ENCODE results near the gene FOSL1.
"Not testable (repeated sequence)": the region's sequence is repeated elsewhere in the genome, so short reads cannot be mapped to it uniquely, and the experiment has no call there.

The FOSL1 gene

GRCh38 chr11:65849771-65850216 is 50.4 kb downstream of the FOSL1 start:
- no peak for DNase-seq

DNA sequence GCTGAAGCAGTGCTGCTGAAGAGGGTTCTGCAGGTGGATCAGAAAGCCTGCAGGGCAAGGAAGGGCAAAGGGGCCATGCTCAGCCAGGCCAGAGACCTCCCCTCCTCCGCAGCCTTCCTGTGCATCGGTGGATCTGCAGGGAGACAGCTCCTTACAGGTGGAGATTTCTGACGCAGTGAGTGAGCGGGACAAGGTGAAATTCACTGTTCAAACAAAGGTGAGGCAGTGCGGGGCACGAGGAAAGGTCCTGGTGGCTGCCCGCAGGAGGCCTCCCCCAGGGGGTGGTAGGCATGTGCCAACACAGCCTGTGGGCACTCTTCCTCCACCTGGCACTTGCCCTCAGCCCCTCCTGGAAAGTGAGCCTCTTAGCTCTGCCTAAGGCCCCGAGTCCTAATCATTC is 50.8 kb downstream of the FOSL1 start:
- no peak for DNase-seq

GRCh38 chr11:65848693-65849092 is 51.5 kb downstream of the FOSL1 start:
- not testable (repeated sequence) for DNase-seq

DNA sequence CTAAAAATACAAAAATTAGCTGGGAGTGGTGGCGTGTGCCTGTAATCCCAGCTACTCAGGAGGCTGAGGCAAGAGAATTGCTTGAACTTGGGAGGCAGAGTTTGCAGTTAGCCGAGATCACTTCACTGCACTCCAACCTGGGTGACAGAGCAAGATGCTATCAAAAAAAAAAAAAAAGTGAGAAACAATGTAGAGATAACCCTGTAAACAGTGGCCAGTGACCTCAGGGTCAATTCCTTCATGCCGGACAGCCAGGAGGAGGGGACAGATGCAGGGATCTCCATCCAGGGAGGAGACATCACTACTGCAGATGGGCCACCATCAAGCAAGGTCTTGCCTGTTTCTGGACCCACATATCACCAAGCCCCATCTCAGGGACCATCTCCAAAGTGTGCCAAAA is 52.4 kb downstream of the FOSL1 start:
- no peak for DNase-seq

- no peak for DNase-seq
These were observed 55.8 kb downstream of the FOSL1 start for GRCh38 chr11:65844231-65844872.

DNA sequence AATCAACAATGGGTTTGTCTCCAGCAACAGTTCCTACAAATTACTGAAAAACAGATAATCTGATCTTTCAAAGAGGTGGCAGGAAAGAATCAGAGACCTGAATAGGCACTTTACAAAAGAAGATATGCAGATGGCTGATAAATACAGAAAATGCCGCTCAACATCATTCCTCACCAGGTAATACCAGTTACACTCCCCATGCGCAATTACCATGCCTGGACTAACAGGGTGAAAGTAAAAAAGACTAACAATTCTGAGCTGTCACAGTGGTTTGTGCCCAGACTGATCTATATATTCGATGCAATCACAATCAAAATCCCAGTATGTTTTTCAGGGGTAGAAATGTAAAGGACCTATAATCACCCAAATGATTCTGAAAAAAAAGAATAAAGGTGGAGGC is 56.4 kb downstream of the FOSL1 start:
- no peak for DNase-seq

GRCh38 chr11:65842144-65842543 is 58.0 kb downstream of the FOSL1 start:
- DNase-seq, result no peak

Data from NCI-H2081 treated with DMSO at 0.1 percent for 48 hours (cell line).